GM19455 (cell line): ENCODE measurements around the gene CDC42BPA.
"Not testable (repeated sequence)": the region's sequence is repeated elsewhere in the genome, so short reads cannot be mapped to it uniquely, and the experiment has no call there.

Experiments
- ATAC-seq: cut with Tn5 transposase; IDR thresholded peaks from one replicate; pipeline ENCODE4 v1.9.1; 2021; ENCODE audit not compliant: unreplicated experiment

Gene CDC42BPA

DNA sequence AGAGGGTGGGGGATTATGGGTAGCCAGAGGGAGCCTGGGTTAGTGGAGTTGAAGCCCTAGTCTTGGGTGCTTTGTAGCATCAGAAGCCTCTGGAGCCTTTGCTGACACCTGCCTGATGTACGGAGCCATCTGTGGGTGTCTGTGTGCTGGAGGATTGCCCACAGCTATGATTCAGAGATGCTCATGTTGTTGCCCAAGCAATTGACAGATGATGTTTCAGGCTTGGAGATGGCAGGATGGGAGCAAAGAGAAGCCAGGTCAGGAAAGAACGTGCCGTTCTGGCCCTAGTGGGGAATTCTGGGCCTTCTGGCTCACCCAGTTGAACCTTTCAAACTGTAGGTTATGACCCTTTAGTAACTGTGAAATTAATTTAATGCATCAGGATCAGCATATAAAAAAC is 350.6 kb downstream of the CDC42BPA start:
- ATAC-seq: no peak

DNA sequence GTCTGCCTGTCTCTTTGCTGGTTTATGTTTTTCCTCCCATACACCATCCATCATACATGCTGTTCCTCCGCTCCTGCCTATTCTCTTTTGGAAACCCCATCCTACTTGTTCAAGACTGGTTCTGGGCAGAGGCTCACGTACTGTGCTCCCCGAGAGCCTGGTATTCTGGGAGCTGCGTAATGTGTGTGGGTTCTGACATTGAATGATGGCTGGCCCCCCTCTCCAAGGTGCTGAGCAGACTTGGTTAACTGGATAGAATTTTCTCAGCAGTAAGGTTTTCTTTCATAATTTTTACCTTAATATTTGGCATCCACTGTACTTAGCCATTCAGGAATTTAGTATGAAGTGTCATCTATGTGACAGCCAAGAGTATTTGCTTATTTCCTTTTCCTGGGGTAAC is 351.6 kb downstream of the CDC42BPA start:
- ATAC-seq: no peak

DNA sequence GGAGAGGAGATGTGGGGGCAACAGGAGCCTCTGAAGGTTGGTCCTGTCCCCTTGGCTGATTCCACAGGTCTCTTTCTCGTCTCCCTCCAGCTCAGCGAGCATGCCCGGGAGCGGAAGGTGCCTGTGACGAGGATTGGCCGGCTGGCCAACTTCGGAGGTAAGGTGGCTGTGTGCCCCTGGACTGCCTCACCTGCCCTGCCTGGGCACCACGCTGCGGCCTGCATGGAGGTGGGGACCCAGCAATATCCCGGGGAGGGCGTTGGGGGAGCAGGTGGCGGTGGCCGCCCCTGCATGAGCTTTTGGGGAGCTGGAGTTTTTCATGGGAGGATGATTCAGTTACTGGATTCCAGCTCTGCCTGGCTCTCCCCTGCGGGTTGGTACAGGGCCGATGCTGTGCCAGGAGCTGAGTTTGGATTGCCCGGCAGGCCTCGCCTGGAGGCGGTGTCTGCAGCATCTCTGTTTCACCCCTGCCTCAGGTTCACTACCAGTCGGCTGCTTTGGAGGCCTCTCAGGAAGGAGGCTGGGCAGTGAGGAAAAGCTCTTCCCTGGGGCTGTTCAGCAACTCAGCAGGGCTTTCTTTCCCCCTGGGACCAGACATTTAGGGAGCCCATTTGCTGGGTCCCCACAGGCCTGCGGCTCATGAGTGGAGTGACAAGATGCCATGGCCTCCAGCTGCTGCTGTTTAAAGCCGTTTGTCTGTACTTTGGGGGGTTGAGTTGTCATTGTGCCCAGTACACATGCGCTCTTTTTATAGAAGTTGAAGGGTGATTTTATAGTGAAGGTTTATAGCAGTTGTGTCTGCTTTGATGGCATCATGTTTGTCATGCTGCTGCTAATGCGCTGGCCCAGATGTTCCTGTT is 352.5 kb downstream of the CDC42BPA start:
- no peak for ATAC-seq

DNA sequence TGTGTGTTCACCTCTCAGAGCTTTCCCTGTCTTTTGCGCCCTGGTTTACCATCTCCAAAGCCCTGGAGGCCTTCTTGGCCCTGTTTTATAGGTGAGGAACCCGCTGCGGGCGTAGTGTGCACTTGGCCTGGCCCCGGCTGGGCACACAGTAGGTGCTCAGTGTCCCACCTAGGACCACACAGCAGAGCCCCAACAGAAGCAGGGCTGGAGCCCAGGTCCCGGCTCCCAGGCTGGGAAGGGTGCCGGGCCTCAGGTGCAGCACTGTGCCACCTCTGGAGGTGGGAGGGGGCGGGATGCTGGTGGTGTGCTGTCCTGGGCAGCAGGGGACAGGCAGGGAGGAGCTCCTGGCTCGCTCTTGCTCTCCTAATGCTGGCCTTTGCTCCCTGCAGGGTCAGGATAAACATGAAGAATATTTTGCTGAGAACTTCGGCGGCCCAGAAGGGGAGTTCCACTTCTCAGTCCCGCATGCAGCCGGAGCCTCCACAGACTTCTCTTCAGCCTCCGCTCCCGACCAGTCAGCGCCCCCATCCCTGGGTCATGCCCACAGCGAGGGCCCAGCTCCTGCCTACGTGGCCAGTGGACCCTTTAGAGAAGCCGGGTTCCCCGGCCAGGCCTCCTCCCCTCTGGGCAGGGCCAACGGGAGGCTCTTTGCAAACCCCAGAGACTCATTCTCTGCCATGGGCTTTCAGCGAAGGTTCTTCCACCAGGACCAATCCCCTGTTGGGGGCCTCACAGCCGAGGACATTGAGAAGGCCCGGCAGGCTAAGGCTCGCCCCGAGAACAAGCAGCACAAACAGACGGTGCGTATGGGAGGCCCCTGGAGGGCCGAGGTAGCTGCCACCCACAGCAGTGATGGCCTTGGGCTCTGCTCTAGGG is 353.4 kb downstream of the CDC42BPA start:
- ATAC-seq: no peak

DNA sequence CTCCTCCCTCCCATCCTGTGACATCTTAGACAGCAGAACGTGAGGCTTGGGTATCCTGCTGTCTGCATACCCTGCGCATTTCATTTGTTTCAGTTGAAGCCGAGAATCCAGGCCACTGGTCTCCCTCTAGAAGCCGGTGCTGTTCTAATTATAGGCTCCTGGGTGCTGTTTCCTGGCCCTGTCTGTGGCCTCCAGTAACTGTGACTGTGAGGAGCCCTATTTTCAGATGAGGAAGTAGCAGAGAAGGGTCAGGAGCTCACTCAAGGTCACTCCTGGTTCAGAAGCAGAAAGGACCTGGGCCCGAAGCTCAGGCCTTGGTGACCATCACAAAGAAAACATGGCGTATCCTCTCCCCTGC is 354.2 kb downstream of the CDC42BPA start:
- no peak for ATAC-seq

DNA sequence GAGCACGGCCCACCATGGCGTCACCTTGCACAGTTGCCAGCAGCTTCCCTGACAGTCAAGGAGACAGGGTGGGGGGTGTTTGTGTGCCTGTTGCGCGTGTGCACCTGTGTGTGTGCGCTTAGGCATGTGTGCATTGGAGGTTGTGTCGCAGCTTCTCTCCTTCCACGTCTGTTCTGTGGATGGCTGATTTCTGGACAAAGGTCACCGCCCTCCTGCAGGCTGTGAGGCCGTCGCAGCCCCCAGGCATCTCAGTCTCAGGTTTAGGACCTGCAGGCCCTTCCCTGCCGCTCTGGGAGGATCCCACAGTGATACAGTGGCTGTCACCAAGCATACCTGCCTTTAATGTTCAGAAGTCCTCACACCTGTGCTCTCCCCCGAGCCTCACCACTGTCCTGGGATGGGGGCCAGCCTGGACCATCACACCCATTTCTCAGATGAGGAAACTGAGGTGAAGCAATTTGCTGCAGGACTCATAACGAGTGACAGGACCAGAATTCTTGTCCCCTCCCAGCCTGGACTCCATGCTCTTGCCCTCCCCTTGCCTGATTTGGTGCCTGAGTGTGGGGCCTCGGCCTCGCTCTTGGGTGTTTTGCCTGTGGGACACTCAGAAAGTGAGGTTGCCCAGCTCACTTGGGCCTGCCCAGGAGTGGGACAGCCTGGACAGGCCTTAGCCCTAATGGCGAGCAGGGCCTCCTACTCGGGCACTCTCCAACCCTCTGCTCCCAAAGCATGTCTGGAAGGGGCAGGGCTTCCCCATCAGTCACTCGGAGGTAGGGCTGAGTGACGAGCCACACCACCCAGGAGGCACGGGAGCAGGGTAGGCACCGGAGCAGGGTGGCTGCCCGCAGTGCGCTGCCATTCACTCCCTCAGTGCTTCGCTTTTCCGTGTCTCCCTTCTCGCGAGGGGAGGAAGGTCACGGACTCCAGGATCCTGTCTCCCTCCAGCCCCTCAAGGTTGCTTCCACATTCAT is 355.6 kb downstream of the CDC42BPA start:
- ATAC-seq: no peak

DNA sequence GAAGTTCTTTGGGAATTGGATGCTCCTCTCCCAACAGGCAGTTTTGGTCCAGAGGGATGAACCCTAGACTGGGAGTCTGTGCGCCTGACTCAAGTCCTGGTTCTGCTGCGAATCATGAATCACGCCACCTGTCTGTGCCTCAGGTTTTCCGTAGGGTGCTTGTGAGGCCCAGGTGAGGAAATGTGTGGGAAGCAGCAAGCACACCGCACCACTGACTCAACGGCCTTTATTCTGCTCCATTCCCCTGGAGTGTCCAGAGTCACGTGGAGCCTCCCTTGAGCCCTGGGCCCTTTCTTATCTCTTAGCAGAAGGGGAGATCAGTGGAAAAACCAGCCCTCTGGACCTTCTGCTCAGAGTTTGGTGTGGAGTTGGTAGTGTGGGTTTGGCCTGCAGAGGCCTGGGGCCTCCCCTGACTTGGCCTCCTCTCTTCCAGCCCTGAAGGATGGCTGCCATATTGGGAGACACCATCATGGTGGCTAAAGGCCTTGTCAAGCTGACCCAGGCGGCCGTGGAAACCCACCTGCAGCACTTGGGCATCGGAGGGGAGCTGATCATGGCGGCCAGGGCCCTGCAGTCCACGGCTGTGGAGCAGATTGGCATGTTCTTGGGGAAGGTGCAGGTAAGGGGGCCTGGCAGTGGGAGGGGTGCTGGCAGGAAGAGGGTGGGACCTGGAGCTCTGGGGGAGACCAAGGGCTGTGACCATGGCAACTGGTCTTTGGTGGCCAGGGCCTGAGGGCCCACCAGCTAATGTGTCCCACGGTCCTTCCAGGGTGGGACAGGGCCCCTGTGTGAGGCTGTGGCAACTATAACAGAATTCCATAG is 357.1 kb downstream of the CDC42BPA start:
- ATAC-seq: no peak

DNA sequence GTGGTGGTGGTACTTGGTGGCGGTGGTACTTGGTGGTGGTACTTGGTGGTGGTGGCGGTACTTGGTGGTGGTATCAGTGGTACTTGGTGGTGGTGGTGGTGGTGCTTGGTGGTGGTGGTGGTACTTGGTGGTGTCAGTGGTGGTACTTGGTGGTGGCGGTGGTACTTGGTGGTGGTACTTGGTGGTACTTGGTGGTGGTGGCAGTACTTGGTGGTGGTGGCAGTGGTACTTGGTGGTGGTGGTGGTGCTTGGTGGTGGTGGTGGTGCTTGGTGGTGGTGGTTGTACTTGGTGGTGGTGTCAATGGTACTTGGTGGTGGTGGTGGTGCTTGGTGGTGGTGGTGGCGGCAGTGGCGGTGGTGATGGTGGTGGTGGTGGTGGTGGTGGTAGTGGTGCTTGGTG is 358.0 kb downstream of the CDC42BPA start:
- no peak for ATAC-seq

DNA sequence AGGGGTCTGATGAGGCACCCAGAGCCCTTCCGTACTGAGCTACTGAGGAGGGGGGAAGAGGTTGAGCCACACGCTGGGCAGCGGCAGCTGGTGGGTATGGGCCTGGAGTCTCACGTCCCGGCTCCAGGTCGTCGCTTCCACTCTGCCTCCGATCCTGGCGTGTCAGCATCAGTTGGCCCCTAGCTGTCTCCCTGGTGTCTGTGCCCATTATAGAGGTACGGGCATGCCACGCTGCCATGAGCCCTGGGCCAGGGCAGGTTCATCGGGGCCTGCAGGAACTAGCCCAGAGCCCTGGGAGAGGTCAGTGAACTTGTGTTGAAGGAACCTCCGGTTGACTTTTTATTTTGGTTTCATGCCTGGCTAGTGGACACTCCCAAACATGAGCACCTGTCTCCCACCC is 360.0 kb downstream of the CDC42BPA start:
- ATAC-seq: no peak

DNA sequence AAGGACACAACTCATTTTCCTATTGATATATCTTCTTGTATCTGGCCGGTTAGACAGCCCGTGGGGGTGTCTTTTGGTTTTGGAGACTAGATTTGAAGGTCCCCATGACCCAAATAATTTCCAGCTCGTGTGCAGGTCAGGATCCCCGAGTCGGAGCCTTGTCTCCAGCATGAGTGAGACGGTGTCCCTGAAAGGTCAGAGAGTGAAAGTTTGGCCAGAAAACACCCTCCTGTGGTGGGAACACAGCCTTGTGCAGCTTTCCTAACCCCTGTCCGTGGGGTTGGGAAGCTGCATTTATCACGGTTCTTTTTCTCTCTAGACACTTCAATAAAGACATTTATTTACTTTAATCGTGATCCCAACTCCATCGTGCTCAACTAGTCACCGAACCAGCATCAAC is 360.6 kb downstream of the CDC42BPA start:
- no peak for ATAC-seq

DNA sequence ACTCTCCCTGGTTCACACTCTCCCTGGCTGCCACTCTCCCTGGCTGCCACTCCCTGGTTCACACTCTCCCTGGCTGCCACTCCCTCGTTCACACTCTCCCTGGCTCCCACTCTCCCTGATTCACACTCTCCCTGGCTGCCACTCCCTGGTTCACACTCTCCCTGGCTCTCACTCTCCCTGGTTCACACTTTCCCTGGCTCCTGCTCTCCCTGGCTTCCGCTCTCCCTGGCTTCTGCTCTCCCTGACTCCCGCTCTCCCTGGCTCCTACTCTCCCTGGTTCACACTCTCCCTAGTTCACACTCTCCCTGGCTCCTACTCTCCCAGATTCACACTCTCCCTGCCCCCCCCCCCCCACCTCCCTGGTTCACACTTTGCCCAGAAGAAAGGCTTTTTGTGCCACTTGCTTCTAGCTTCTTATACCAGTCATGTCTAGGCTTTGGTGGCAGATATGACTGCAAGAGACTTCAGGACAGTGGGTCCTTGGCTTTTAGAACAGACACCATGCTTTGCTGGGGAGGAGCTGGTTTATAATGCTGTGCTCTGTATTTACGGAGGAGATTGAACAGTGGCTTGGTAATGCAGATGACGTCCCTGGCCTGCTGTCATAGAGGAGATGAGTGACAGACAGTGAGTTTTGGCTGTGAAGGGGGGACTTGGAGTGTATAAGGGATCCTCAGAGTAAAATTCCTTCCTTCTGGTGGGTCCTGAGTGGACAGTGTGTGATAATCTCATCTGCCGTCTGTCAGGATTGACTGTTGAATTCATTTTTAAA is 361.2 kb downstream of the CDC42BPA start:
- ATAC-seq: no peak

DNA sequence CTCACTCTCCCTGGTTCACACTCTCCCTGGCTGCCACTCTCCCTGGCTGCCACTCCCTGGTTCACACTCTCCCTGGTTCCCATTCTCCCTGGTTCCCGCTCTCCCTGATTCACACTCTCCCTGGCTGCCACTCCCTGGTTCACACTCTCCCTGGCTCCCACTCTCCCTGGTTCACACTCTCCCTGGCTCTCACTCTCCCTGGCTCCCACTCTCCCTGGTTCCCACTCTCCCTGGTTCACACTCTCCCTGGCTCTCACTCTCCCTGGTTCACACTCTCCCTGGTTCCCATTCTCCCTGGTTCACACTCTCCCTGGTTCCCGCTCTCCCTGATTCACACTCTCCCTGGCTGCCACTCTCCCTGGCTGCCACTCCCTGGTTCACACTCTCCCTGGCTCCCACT is 362.4 kb downstream of the CDC42BPA start:
- ATAC-seq: not testable (repeated sequence)

DNA sequence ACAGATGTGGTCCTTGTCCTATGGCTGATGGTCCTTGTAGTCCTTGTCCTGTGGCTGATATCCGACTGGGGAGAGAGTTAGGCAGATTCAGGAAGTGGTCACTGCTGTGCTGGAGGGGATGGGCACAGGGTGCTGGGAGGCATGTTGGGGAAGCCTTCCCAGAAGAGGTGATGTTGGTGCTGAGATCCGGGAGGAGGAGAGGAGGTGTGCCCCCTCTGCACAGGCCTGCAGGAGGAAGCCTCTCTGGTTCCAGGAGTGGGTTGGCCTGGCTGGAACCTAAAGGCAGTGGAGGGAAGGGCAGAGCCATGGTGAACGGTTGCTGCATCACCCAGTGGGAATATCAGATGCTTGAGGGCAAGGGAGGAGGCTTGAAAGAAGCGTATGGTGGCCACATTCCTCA is 363.5 kb downstream of the CDC42BPA start:
- ATAC-seq: no peak

DNA sequence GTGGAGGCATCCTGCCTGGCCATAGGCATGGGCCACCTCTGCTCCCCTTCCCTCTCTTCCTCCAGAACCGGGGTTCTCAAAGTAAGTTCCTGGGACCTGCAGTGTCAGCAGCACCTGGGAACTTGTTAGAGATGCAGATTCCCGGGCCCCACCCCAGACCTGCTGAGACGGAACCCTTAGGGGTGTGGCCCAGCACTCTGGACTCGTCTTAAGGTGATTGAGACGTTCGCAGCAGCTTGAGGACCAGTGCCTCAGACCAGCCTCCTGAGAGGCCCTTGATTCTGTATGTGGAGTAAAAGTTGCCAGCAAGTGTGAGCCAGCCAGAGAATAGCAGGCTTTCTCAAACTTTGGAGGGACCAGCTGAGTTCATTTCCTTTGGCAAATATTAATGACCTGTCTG is 364.0 kb downstream of the CDC42BPA start:
- no peak for ATAC-seq

DNA sequence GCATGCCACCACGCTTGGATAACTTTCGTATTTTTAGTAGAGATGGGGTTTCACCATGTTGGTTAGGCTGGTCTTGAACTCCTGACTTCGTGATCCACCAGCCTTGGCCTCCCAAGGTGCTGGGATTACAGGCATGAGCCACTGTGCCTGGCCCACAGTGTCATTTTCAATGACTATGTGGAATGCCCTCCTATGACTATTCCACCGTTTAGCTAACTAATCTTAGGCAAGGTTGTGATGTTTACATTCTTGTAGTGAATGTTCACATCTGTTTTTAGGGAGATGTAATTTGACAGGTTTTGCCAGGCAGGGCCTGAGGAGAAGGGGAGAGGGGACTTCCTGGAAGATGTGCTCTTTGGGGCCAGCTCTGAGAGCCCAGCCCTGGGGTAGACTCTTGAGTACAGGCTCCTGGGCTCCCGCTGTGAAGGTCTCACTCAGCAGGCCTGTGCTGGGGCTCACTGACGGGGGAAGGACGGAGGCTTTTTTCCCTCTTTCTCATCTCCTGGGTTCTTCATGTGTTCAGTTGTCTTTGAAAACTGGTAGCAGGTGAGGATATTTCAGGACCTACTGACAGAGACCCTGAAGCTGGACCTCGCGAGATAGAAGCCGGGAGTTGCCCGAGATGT is 365.0 kb downstream of the CDC42BPA start:
- ATAC-seq: no peak

DNA sequence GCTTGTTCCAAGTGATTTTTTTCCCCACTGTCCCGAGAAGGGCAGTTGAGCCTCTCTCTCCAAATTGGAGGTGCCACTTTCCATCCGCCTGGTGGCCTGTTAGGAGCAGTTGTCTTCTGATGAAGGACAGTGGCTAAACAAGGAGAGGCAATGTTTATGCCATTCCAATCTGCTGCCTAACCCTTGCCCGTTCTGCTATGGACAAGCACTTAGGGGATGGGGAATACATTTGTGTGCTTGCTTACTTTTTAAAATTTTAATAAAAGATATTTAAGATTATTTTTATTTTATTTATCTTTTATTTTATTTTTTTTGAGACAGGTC is 366.2 kb downstream of the CDC42BPA start:
- no peak for ATAC-seq

DNA sequence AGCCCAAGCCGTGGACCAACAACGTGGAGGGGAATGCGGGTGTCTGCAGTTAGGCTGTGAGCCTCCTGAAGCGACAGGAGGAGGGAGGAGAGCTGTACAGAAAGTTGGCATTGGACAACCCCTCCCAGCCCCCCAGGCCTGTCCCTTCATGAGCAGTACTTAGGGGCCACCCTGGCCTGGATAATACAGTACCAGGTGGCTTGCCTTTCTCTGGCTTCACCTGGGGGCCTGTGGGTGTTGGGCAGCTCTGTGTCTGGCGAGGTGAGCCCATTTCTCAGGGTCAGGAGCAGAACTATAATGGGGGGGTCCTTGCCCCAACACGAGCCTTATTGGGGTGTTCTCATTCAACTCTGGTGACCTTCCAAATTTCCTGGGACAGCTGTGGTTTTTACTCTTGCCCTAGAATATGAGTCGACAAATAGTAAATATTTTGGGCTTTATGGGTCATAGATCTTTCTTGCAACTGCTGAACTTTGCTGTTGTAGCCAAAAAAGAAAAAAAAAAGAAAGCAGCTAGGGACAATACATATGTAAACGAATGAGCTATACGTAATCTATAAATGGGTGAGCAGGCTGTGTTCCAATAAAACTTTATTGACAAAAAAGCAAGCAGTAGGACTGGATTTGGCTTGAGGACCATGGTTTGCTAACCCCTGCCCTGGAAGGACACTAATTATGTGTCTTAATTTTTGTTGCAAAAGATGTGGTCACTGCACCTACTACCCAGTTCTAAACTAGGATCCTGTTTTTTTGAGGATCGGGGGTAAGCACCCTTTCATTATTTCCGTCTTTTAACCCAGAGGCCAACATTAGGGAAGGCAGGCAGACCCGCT is 366.8 kb downstream of the CDC42BPA start:
- ATAC-seq: no peak

DNA sequence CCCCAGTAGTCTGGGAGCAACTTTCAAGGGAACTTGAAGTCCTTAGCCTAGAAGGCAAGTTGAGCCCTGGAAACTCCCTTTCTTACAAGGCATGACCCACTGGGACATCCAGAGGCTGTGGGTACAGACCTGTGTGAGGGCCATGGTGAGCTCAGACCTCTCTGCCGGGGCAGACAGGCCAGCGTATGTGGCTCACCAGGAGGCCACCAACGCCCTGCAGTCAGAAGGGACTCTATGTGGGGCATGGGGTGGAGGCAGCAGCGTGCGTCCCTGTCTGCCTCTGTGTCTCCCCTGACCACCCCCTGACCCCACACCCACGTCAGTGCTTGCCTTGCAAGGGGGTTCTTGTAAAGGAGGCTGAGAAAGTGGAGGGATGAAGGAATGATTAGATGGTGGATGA is 367.4 kb downstream of the CDC42BPA start:
- ATAC-seq: no peak
